Measurements from ENCODE around the gene KHDC1. TPM values are rescaled to one million over a fixed set of nuclear protein-coding genes. Genes with fewer than 3 reads are reported as not detected.
"Not testable (repeated sequence)": the region's sequence is repeated elsewhere in the genome, so short reads cannot be mapped to it uniquely, and the experiment has no call there.

KHDC1 gene
- total RNA-seq, 1 donor from 2014 or later: 12.9 TPM

GRCh38 chr6:73240730-73241129 is 22.3 kb downstream of the KHDC1 start:
- Mint-ChIP-seq H3K36me3 (ENCODE audit: low read depth) (no peaks in the 10 kb centered on the region), H3K9me3 (no peaks in the 10 kb centered on the region), H3K27me3 (ENCODE audit: low read depth) (no peaks in the 10 kb centered on the region), H3K4me1 (no peaks in the 10 kb centered on the region), H3K27ac (ENCODE audit: unreplicated experiment) (no peak overlapping the region), H3K4me3 (no peak overlapping the region)
- TF ChIP-seq, protein P1, sequence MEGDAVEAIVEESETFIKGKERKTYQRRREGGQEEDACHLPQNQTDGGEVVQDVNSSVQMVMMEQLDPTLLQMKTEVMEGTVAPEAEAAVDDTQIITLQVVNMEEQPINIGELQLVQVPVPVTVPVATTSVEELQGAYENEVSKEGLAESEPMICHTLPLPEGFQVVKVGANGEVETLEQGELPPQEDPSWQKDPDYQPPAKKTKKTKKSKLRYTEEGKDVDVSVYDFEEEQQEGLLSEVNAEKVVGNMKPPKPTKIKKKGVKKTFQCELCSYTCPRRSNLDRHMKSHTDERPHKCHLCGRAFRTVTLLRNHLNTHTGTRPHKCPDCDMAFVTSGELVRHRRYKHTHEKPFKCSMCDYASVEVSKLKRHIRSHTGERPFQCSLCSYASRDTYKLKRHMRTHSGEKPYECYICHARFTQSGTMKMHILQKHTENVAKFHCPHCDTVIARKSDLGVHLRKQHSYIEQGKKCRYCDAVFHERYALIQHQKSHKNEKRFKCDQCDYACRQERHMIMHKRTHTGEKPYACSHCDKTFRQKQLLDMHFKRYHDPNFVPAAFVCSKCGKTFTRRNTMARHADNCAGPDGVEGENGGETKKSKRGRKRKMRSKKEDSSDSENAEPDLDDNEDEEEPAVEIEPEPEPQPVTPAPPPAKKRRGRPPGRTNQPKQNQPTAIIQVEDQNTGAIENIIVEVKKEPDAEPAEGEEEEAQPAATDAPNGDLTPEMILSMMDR (conservative IDR thresholded peaks at IDR 0.05): no peak
- DNase-seq (ENCODE audit: low read depth, low spot score): no peak

- TF ChIP-seq, protein P1 (conservative IDR thresholded peaks at IDR 0.05): no peak
- H3K27me3 Mint-ChIP-seq (ENCODE audit: low read depth): no peaks in the 10 kb centered on the region
Measured at GRCh38 chr6:73236144-73236750, 26.7 kb downstream of the KHDC1 start.

DNA sequence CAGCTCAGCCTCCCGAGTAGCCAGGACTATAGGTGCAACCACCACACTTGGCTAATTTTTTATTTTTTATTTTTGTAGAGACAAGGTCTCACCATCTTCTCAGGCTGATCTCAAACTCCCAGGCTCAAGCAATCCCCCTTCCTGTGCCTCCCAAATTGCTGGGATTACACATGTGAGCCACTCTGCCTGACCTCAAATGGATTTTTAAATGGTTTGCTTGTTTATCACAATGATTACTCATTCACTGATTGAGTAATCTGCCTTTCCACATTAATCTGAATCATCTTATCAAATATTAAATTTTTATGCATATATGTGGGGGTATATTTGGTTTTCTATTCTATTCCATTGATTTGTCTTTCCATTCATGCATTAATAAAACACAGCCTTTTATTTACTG is 28.3 kb downstream of the KHDC1 start:
- no peaks in the 10 kb centered on the region for H3K27me3 Mint-ChIP-seq (ENCODE audit: low read depth)
- no peak overlapping the region for H3K27ac Mint-ChIP-seq (ENCODE audit: unreplicated experiment)
- no peak for DNase-seq (ENCODE audit: low read depth, low spot score)
- H3K9me3 Mint-ChIP-seq: no peaks in the 10 kb centered on the region
- TF ChIP-seq, protein P1 (conservative IDR thresholded peaks at IDR 0.05): no peak
- H3K36me3 Mint-ChIP-seq (ENCODE audit: low read depth): no peaks in the 10 kb centered on the region
- no peak overlapping the region for H3K4me3 Mint-ChIP-seq
- H3K4me1 Mint-ChIP-seq: no peaks in the 10 kb centered on the region

More at GRCh38 chr6:73236144-73236750, 26.7 kb downstream of the KHDC1 start:
- no peaks in the 10 kb centered on the region for H3K4me1 Mint-ChIP-seq
- H3K27ac Mint-ChIP-seq (ENCODE audit: unreplicated experiment): no peak overlapping the region
- no peak for DNase-seq (ENCODE audit: low read depth, low spot score)
- no peak overlapping the region for H3K4me3 Mint-ChIP-seq
- no peaks in the 10 kb centered on the region for H3K9me3 Mint-ChIP-seq
- H3K36me3 Mint-ChIP-seq (ENCODE audit: low read depth): no peaks in the 10 kb centered on the region

DNA sequence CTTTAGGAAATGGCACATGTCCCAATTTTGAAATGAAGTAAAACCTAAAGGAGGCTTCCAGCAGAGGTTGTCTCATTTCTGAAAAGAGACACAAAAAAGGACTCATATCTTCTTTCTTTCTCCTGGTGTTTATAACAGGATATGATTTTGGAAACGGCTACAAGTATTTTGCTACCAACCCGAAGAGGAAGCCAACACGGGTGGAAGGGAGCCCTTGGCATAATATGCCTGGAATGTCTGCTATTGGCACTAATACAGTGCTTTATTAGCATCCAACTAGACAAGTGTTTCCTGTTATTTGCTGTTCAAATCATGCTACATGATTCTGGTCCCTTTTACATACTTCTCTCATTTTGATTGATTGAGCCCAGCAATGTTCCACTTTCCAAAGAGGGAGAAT is 29.0 kb downstream of the KHDC1 start:
- not testable (repeated sequence) for H3K4me1 Mint-ChIP-seq; H3K27me3 Mint-ChIP-seq (ENCODE audit: low read depth); H3K36me3 Mint-ChIP-seq (ENCODE audit: low read depth); H3K4me3 Mint-ChIP-seq; H3K9me3 Mint-ChIP-seq; H3K27ac Mint-ChIP-seq (ENCODE audit: unreplicated experiment); DNase-seq (ENCODE audit: low read depth, low spot score)

DNA sequence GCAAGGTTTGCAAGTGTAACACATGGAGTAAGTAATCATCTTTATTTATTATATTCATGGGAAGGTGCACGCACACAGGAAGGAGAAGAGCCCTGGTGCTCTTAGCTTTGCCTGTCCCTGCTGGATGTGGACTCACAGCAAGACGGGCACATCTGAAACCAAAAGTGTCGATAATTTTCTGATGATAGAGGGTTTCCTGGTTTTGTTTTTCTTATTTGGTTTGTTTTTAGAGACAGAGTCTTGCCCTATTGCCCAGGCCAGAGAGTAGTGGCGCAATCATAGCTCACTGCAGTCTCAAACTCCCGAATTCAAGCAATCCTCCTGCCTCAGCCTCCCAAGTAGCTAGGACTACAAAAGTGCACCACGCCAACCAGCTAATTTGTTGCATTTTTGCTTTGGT is 29.9 kb downstream of the KHDC1 start:
- Mint-ChIP-seq H3K27me3 (ENCODE audit: low read depth) (no peaks in the 10 kb centered on the region), H3K4me1 (no peaks in the 10 kb centered on the region), H3K4me3 (no peak overlapping the region), H3K9me3 (no peaks in the 10 kb centered on the region), H3K27ac (ENCODE audit: unreplicated experiment) (no peak overlapping the region), H3K36me3 (ENCODE audit: low read depth) (no peaks in the 10 kb centered on the region)
- TF ChIP-seq, protein P1 (conservative IDR thresholded peaks at IDR 0.05): no peak
- no peak for DNase-seq (ENCODE audit: low read depth, low spot score)

DNA sequence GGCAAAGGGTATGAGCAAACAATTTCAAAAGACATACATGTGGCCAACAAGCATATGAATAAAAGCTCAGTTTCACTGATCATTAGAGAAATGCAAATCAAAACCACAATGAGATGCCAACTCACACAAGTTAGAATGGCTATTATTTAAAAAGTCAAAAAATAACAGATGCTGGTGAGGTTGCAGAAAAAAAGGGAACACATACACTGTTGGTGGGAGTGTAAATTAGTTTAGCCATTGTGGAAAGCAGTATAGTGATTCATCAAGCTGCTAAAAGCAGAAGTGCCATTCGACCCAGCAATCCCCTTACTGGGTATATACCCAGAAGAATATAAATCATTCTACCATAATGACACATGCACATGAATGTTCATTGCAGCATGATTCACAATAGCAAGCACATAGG is 31.0 kb downstream of the KHDC1 start:
- no peaks in the 10 kb centered on the region for H3K36me3 Mint-ChIP-seq (ENCODE audit: low read depth)
- H3K4me1 Mint-ChIP-seq: no peaks in the 10 kb centered on the region
- no peaks in the 10 kb centered on the region for H3K9me3 Mint-ChIP-seq
- TF ChIP-seq, protein P1 (conservative IDR thresholded peaks at IDR 0.05): no peak
- no peak overlapping the region for H3K27ac Mint-ChIP-seq (ENCODE audit: unreplicated experiment)
- H3K4me3 Mint-ChIP-seq: no peak overlapping the region
- no peak for DNase-seq (ENCODE audit: low read depth, low spot score)
- no peaks in the 10 kb centered on the region for H3K27me3 Mint-ChIP-seq (ENCODE audit: low read depth)
